Neural crest cell (in vitro differentiated cells): ENCODE results near the gene MMP1. TPM values are rescaled to one million over a fixed set of nuclear protein-coding genes. Genes with fewer than 3 reads are reported as not detected.
A peak's percentile ranks its signal among the peaks of the same experiment; 100 is the strongest.

Experiments
- DNase-seq: peaks from one replicate; pipeline ENCODE4 v3.0.0; 2021; ENCODE audit warnings: low read depth, mixed read lengths, low spot score
- H3K27ac Mint-ChIP-seq: one replicate; pipeline ENCODE4 v1.8.0; 2021; ENCODE audit warnings: mild to moderate bottlenecking, mixed read lengths; ENCODE audit not compliant: unreplicated experiment
- H3K27me3 Mint-ChIP-seq: 2 replicates; pipeline ENCODE4 v1.8.0; 2021; ENCODE audit warnings: low read depth, mild to moderate bottlenecking, mixed read lengths
- H3K36me3 Mint-ChIP-seq: 2 replicates; pipeline ENCODE4 v1.8.0; 2021; ENCODE audit warnings: low read depth, mild to moderate bottlenecking, mixed read lengths
- H3K4me1 Mint-ChIP-seq: 2 replicates; pipeline ENCODE4 v1.8.0; 2021; ENCODE audit warnings: mixed read lengths
- H3K4me3 Mint-ChIP-seq: one replicate; pipeline ENCODE4 v1.8.0; 2021; ENCODE audit warnings: mild to moderate bottlenecking, mixed read lengths
- H3K9me3 Mint-ChIP-seq: 2 replicates; pipeline ENCODE4 v1.8.0; 2021; ENCODE audit warnings: mixed read lengths
- CTCF ChIP-seq: fragments of 200-600 bp; sonication (generic); conservative IDR thresholded peaks from 2 replicates; pipeline ENCODE4 v1.5.0; 2021; ENCODE audit warnings: antibody characterized with exemption, mild to moderate bottlenecking
- total RNA-seq: library from RNA; stranded (reverse); gene quantifications from 2 replicates; pipeline ENCODE4 v1.2.1, GENCODE V29; 2021

Gene MMP1
- total RNA-seq, 1 donor from 2014 or later = not detected

GRCh38 chr11:102819491-102819890, 21.5 kb upstream of the MMP1 start:
- DNase-seq = no peak
- Mint-ChIP-seq H3K27me3 (no peaks in the 10 kb centered on the region), H3K27ac (no peak overlapping the region), H3K36me3 (no peaks in the 10 kb centered on the region), H3K9me3 (peaks cover 9% of the 10 kb centered on the region), H3K4me3 (no peak overlapping the region), H3K4me1 (no peaks in the 10 kb centered on the region)
- TF ChIP-seq CTCF = no peak

GRCh38 chr11:102813484-102813883, 15.5 kb upstream of the MMP1 start:
- H3K9me3 Mint-ChIP-seq = peaks cover 13% of the 10 kb centered on the region
- H3K36me3 Mint-ChIP-seq = no peaks in the 10 kb centered on the region
- no peak for DNase-seq
- H3K27me3 Mint-ChIP-seq = no peaks in the 10 kb centered on the region
- no peak for TF ChIP-seq CTCF
- no peak overlapping the region for H3K27ac Mint-ChIP-seq
- H3K4me3 Mint-ChIP-seq = no peak overlapping the region
- H3K4me1 Mint-ChIP-seq = no peaks in the 10 kb centered on the region

- Mint-ChIP-seq H3K27me3 (no peaks in the 10 kb centered on the region), H3K4me3 (no peak overlapping the region), H3K4me1 (no peaks in the 10 kb centered on the region), H3K27ac (no peak overlapping the region), H3K9me3 (peaks cover 8% of the 10 kb centered on the region), H3K36me3 (no peaks in the 10 kb centered on the region)
- no peak for DNase-seq
- TF ChIP-seq CTCF = no peak
Observed at GRCh38 chr11:102812188-102812587, 14.2 kb upstream of the MMP1 start.

DNA sequence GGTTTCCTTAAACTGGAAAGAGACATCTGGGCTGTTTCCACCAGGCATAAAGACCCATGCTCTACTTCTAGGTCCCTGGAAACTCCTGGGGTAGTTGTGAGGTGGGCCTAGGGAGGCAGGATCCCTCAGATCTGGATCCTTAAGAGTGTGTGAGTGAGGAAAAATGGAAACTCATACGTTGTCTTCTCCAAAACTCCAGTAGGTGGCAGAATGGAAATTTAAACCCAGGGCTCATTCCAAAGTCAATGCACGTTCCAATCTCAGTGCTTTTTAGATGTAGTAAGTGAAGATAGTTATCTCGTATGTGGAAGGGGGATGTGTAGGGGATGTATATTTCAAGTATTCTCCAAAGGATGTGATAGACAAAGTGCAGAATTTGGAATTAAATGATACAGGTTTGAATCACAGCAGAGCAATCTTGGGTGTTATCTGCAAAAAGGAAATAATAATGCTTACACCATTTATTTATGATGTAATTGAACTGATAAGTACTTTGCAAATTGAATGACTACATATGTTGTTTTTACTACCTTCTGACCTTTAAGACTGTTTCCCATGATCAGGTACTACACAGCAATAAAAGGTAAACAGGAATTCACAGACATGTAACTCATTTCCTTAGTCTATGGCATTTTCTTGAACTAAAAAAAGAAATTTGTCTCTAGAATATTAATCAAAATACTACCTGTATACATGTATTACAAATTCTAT, 13.1 kb upstream of the MMP1 start:
- Mint-ChIP-seq H3K27me3 (no peaks in the 10 kb centered on the region), H3K36me3 (no peaks in the 10 kb centered on the region), H3K4me1 (no peaks in the 10 kb centered on the region), H3K9me3 (peaks cover 4% of the 10 kb centered on the region), H3K4me3 (no peak overlapping the region), H3K27ac (no peak overlapping the region)
- peak; percentile 61 for TF ChIP-seq CTCF
- peak; percentile 3 for DNase-seq

GRCh38 chr11:102809971-102810370, 12.0 kb upstream of the MMP1 start:
- DNase-seq = no peak
- Mint-ChIP-seq H3K9me3 (peaks cover 4% of the 10 kb centered on the region), H3K4me1 (no peaks in the 10 kb centered on the region), H3K27ac (no peak overlapping the region), H3K4me3 (no peak overlapping the region), H3K27me3 (no peaks in the 10 kb centered on the region), H3K36me3 (no peaks in the 10 kb centered on the region)
- no peak for TF ChIP-seq CTCF
